SK-N-SH (cell line): ENCODE measurements around the gene VEGFA. TPM values are rescaled to one million over a fixed set of nuclear protein-coding genes. Genes with fewer than 3 reads are reported as not detected.

Source experiments
- CTCF ChIA-PET: fragments of 300-600, 350-600 bp; formaldehyde crosslinking; extraction: SDS; loops from one replicate; lab custom pipeline; 2021; lab: Yijun Ruan, JAX
- POLR2A ChIA-PET: fragments of 350-600 bp; sonication (Branson Sonifier 250); formaldehyde crosslinking; extraction: SDS; loops from one replicate; lab custom pipeline; 2020; ENCODE audit warnings: antibody characterized with exemption, inconsistent platforms; lab: Yijun Ruan, JAX
- DNase-seq: peaks from one replicate; pipeline ENCODE4 v3.0.0; 2012
- H2AFZ ChIP-seq: fragments of 200-600 bp; sonication (generic); 2 replicates; pipeline ENCODE4 v1.8.1; 2016; ENCODE audit warnings: antibody characterized with exemption, mild to moderate bottlenecking, low read depth
- H3F3A ChIP-seq: fragments of 200-600 bp; sonication (generic); replicated peaks from 2 replicates; pipeline ENCODE3; 2016; ENCODE audit warnings: antibody characterized with exemption, mild to moderate bottlenecking; ENCODE audit not compliant: insufficient read depth
- H3K27ac ChIP-seq, 2 experiments: fragments of 200-500 bp in 1 of 2; fragments of 200-600 bp in 1 of 2; sonication (Bioruptor generic) in 1 of 2; sonication (generic), shearing (Covaris generic) in 1 of 2; 2 replicates each; pipeline versions ENCODE4 v1.5.1 to v1.6.1; 2014 to 2016; ENCODE audit warnings: low read depth in 2 of 2, inconsistent platforms in 1 of 2, low read length in 1 of 2, mild to moderate bottlenecking in 1 of 2, mixed read lengths in 1 of 2
- H3K27me3 ChIP-seq: fragments of 200-600 bp; sonication (generic), shearing (Covaris generic); 2 replicates; pipeline ENCODE4 v1.6.1; 2016; ENCODE audit warnings: mixed run types; ENCODE audit not compliant: insufficient read depth
- H3K36me3 ChIP-seq, 2 experiments: fragments of 200-500 bp in 1 of 2; fragments of 200-600 bp in 1 of 2; sonication (Bioruptor generic) in 1 of 2; sonication (generic) in 1 of 2; replicated peaks in 1 of 2; 2 replicates each; pipeline versions ENCODE3 to v1.5.1; 2014 to 2016; ENCODE audit warnings: low read length in 1 of 2, mild to moderate bottlenecking in 1 of 2; ENCODE audit not compliant: insufficient read depth in 2 of 2, control insufficient read depth in 1 of 2
- H3K4me1 ChIP-seq, 2 experiments: fragments of 200-500 bp in 1 of 2; fragments of 200-600 bp in 1 of 2; sonication (Bioruptor generic) in 1 of 2; sonication (generic), shearing (Covaris generic) in 1 of 2; 2 replicates each; pipeline versions ENCODE4 v1.5.1 to v1.6.1; 2014 to 2016; ENCODE audit warnings: low read depth in 1 of 2, low read length in 1 of 2, mixed run types in 1 of 2; ENCODE audit not compliant: insufficient read depth in 2 of 2, control insufficient read depth in 1 of 2
- H3K4me2 ChIP-seq: fragments of 200-600 bp; sonication (generic), shearing (Covaris generic); 2 replicates; pipeline ENCODE4 v1.6.1; 2017; ENCODE audit warnings: mixed run types
- H3K4me3 ChIP-seq, 2 experiments: fragments of 200-500 bp in 1 of 2; fragments of 200-600 bp in 1 of 2; sonication (Bioruptor generic) in 1 of 2; sonication (generic), shearing (Covaris generic) in 1 of 2; 2 replicates each; pipeline versions ENCODE4 v1.5.1 to v1.8.1; 2014 to 2016; ENCODE audit warnings: low read depth in 2 of 2, inconsistent platforms in 1 of 2, low read length in 1 of 2, mild to moderate bottlenecking in 1 of 2, mixed read lengths in 1 of 2, moderate library complexity in 1 of 2
- H3K79me2 ChIP-seq: fragments of 200-600 bp; sonication (generic); 2 replicates; pipeline ENCODE4 v1.8.1; 2017; ENCODE audit warnings: mild to moderate bottlenecking; ENCODE audit not compliant: insufficient read depth
- H3K9ac ChIP-seq: fragments of 200-600 bp; sonication (generic); 2 replicates; pipeline ENCODE4 v1.6.1; 2017; ENCODE audit warnings: mixed run types
- H3K9me2 ChIP-seq: fragments of 200-600 bp; sonication (generic); 2 replicates; pipeline ENCODE4 v1.6.1; 2017; ENCODE audit warnings: mixed run types
- H3K9me3 ChIP-seq: fragments of 200-600 bp; sonication (generic); 2 replicates; pipeline ENCODE4 v1.6.1; 2017; ENCODE audit warnings: mixed run types, mild to moderate bottlenecking, moderate library complexity
- H4K20me1 ChIP-seq: fragments of 200-600 bp; sonication (generic); 2 replicates; pipeline ENCODE4 v1.6.1; 2017; ENCODE audit warnings: mild to moderate bottlenecking, mixed run types; ENCODE audit not compliant: insufficient read depth
- CHD2 ChIP-seq: fragments of 150-350 bp; IDR thresholded peaks from 2 replicates; pipeline ENCODE4 v1.6.1; 2018; ENCODE audit warnings: low read length; ENCODE audit not compliant: partially characterized antibody
- CTCF ChIP-seq: fragments of 200-600 bp; sonication (generic); IDR thresholded peaks from 2 replicates; pipeline ENCODE4 v1.6.1; 2017; ENCODE audit warnings: antibody characterized with exemption, mild to moderate bottlenecking, moderate library complexity
- FOSL2 ChIP-seq: IDR thresholded peaks from 2 replicates; pipeline ENCODE4 v1.4.0; 2012; ENCODE audit warnings: low read depth, mild to moderate bottlenecking, moderate library complexity, borderline replicate concordance
- FOXJ3 ChIP-seq: sonication (generic); formaldehyde crosslinking; IDR thresholded peaks from 2 replicates; pipeline ENCODE4 v1.5.1; 2020; ENCODE audit warnings: mild to moderate bottlenecking, missing genetic modification reagents
- FOXM1 ChIP-seq: IDR thresholded peaks from 2 replicates; pipeline ENCODE4 v1.4.0; 2012; ENCODE audit warnings: low read depth, mild to moderate bottlenecking
- GABPA ChIP-seq: IDR thresholded peaks from 2 replicates; pipeline ENCODE4 v1.4.0; 2012; ENCODE audit warnings: low read depth, mild to moderate bottlenecking
- NFIC ChIP-seq: IDR thresholded peaks from 2 replicates; pipeline ENCODE4 v1.4.0; 2012; ENCODE audit warnings: borderline replicate concordance
- NRF1 ChIP-seq: IDR thresholded peaks from 2 replicates; pipeline ENCODE4 v1.6.1; 2012; ENCODE audit warnings: low read depth, mild to moderate bottlenecking, low read length
- RAD21 ChIP-seq: IDR thresholded peaks from 2 replicates; pipeline ENCODE4 v1.6.1; 2012; ENCODE audit warnings: mild to moderate bottlenecking, low read length
- REST ChIP-seq: IDR thresholded peaks from 2 replicates; pipeline ENCODE4 v1.6.1; 2012; ENCODE audit warnings: mild to moderate bottlenecking, low read depth, low read length, moderate library complexity
- RXRA ChIP-seq: IDR thresholded peaks from 2 replicates; pipeline ENCODE4 v1.4.0; 2012; ENCODE audit warnings: low read depth, mild to moderate bottlenecking, borderline replicate concordance
- SIN3A ChIP-seq: IDR thresholded peaks from 2 replicates; pipeline ENCODE4 v1.6.1; 2012; ENCODE audit warnings: low read depth, mild to moderate bottlenecking, low read length, moderate library complexity, borderline replicate concordance
- SMC3 ChIP-seq: IDR thresholded peaks from 2 replicates; pipeline ENCODE4 v1.6.1; 2012; ENCODE audit warnings: low read depth, low read length, improper control_type of control experiment
- USF2 ChIP-seq: fragments of 150-350 bp; IDR thresholded peaks from 2 replicates; pipeline ENCODE4 v1.6.1; 2017; ENCODE audit warnings: antibody characterized with exemption, low read length, low read depth, borderline replicate concordance
- YY1 ChIP-seq: IDR thresholded peaks from 2 replicates; pipeline ENCODE4 v1.4.0; 2012; ENCODE audit warnings: low read depth, mild to moderate bottlenecking
- WGBS: methylation state at CpG from one replicate; pipeline ENCODE4 v1.1.6; 2017; ENCODE audit warnings: low lambda C conversion rate; 5-methylcytosine and 5-hydroxymethylcytosine counted together
- polyA plus RNA-seq, 3 experiments: library from polyadenylated mRNA; depleted of rRNA; stranded (reverse); fragments of >200 nt; gene quantifications; 2 replicates each; pipeline ENCODE4 v1.2.3, GENCODE V29; 2012

The VEGFA gene
- polyA plus RNA-seq, 1 of the 3 experiments (the other 2 are of a cell fraction) = 81.0 TPM

- TF ChIP-seq REST = no peak
- TF ChIP-seq RXRA = no peak
Measured at GRCh38 chr6:43795421-43795820, 25.4 kb downstream of the VEGFA start (continued).

- peaks cover 0 to 23% of the 10 kb centered on the region in 2 experiments; a peak in 2 of 4 replicates for H3K4me1 ChIP-seq
- ChIA-PET POLR2A (interaction anchor here (0.9 kb wide), 1 partner anchor 141 kb away, joined by 3 read pairs; no protein-coding TSS in a partner anchor), CTCF (interaction anchor here (0.9 to 2.4 kb wide), 3 partner anchors 22 to 158 kb away, joined by 4 to 13 read pairs (median 4); partner anchors contain the start of gene VEGFA)
- H3K9me2 ChIP-seq = no peaks in the 10 kb centered on the region
- H3K4me2 ChIP-seq = no peak overlapping the region
- H3K79me2 ChIP-seq = no peaks in the 10 kb centered on the region
- TF ChIP-seq USF2 (no peak), NRF1 (no peak), GABPA (no peak), YY1 (no peak), FOXM1 (no peak), NFIC (no peak), FOXJ3 (CRISPR knock-in tag) (no peak), FOSL2 (no peak), CTCF (no peak), RAD21 (no peak), CHD2 (no peak), SIN3A (no peak), SMC3 (no peak)
- H3K27me3 ChIP-seq = no peaks in the 10 kb centered on the region
- no peaks in the 10 kb centered on the region for H3F3A ChIP-seq
- no peaks in the 10 kb centered on the region for H4K20me1 ChIP-seq
- no peaks in the 10 kb centered on the region for H3K9me3 ChIP-seq
- no peak overlapping the region for H3K27ac ChIP-seq
- no peak overlapping the region for H3K4me3 ChIP-seq
- H3K9ac ChIP-seq = no peak overlapping the region
- DNase-seq = no peak
- no peaks in the 10 kb centered on the region for H3K36me3 ChIP-seq
- H2AFZ ChIP-seq = no peak overlapping the region
- 75% methylated on average over 1 of the region's 5 CpGs for WGBS
Measured at GRCh38 chr6:43796168-43796567, 26.2 kb downstream of the VEGFA start.
